Suprapubic skin (tissue), 4 donors: ENCODE data around the gene PRKG2. TPM values are rescaled to one million over a fixed set of nuclear protein-coding genes. Genes with fewer than 3 reads are reported as not detected.

Source experiments
- DNase-seq, 2 donors: peaks; one replicate each; pipeline ENCODE4 v3.0.0-alpha.2; 2019; ENCODE audit warnings: low spot score in 2 of 2
- H3K27ac ChIP-seq: fragments of 200-600 bp; sonication (generic); one replicate; pipeline ENCODE4 v1.5.1; 2019
- H3K27me3 ChIP-seq: fragments of 200-600 bp; sonication (generic); one replicate; pipeline ENCODE4 v1.5.1; 2019
- H3K36me3 ChIP-seq: fragments of 200-600 bp; sonication (generic); one replicate; pipeline ENCODE4 v1.5.1; 2019
- H3K4me1 ChIP-seq: fragments of 200-600 bp; sonication (generic); one replicate; pipeline ENCODE4 v1.5.1; 2019
- H3K4me3 ChIP-seq: fragments of 200-600 bp; sonication (generic); one replicate; pipeline ENCODE4 v1.5.1; 2019; ENCODE audit warnings: mild to moderate bottlenecking
- H3K9me3 ChIP-seq: fragments of 200-600 bp; sonication (generic); one replicate; pipeline ENCODE4 v1.5.1; 2019
- CTCF ChIP-seq, 2 donors: fragments of 200-600 bp in 1 of 2; fragments of 450-650 bp in 1 of 2; sonication (generic) in 1 of 2; IDR thresholded peaks; one replicate each; pipeline ENCODE4 v1.5.1; 2016 to 2019; ENCODE audit warnings: antibody characterized with exemption in 2 of 2, mild to moderate bottlenecking in 1 of 2, moderate library complexity in 1 of 2
- EP300 ChIP-seq: sonication (generic); formaldehyde crosslinking; IDR thresholded peaks from one replicate; pipeline ENCODE4 v1.6.1; 2017; ENCODE audit warnings: antibody characterized with exemption
- POLR2A ChIP-seq, 2 donors: fragments of 450-650 bp; IDR thresholded peaks; one replicate each; pipeline ENCODE4 v1.6.1; 2017; ENCODE audit warnings: antibody characterized with exemption in 2 of 2, mild to moderate bottlenecking in 2 of 2, moderate library complexity in 2 of 2
- POLR2AphosphoS5 ChIP-seq, 3 donors: sonication (generic); formaldehyde crosslinking; IDR thresholded peaks; one replicate each; pipeline ENCODE4 v1.6.1; 2017; ENCODE audit warnings: antibody characterized with exemption in 3 of 3
- WGBS: methylation state at CpG from one replicate; pipeline ENCODE4 v1.1.5; 2018; 5-methylcytosine and 5-hydroxymethylcytosine counted together
- total RNA-seq, 4 donors: library from RNA; depleted of rRNA; stranded (reverse); fragments of >200 nt; gene quantifications; one replicate each; pipeline ENCODE4 v1.1.0, GENCODE V29; 2016

PRKG2 gene
- total RNA-seq, 4 donors from 2014 or later = 0.79 to 2.5 (median 1.7) TPM

GRCh38 chr4:81116566-81116965 is 98.5 kb downstream of the PRKG2 start:
- Histone ChIP-seq H3K9me3 (no peaks in the 10 kb centered on the region), H3K4me1 (no peaks in the 10 kb centered on the region), H3K27ac (no peak overlapping the region), H3K27me3 (no peaks in the 10 kb centered on the region), H3K36me3 (no peaks in the 10 kb centered on the region), H3K4me3 (no peak overlapping the region)
- 30% methylated on average over 1 of the region's 1 CpG for WGBS
- TF ChIP-seq POLR2AphosphoS5 (IDR thresholded peaks at IDR 0.05) (no peak), POLR2A (IDR thresholded peaks at IDR 0.05) (no peak), EP300 (no peak), CTCF (IDR thresholded peaks at IDR 0.05) (no peak)
- DNase-seq = no peak

GRCh38 chr4:81113024-81113423 is 102.0 kb downstream of the PRKG2 start:
- Histone ChIP-seq H3K4me3 (no peak overlapping the region), H3K9me3 (no peaks in the 10 kb centered on the region), H3K27me3 (no peaks in the 10 kb centered on the region), H3K36me3 (no peaks in the 10 kb centered on the region), H3K4me1 (no peaks in the 10 kb centered on the region), H3K27ac (no peak overlapping the region)
- DNase-seq = no peak
- 93% methylated on average over 5 of the region's 5 CpGs for WGBS
- TF ChIP-seq POLR2AphosphoS5 (IDR thresholded peaks at IDR 0.05) (no peak), POLR2A (IDR thresholded peaks at IDR 0.05) (no peak), CTCF (IDR thresholded peaks at IDR 0.05) (no peak), EP300 (no peak)

- Histone ChIP-seq H3K4me1 (no peaks in the 10 kb centered on the region), H3K27ac (no peak overlapping the region), H3K36me3 (no peaks in the 10 kb centered on the region), H3K9me3 (no peaks in the 10 kb centered on the region), H3K4me3 (no peak overlapping the region), H3K27me3 (no peaks in the 10 kb centered on the region)
- WGBS = 92% methylated on average over 1 of the region's 1 CpG
- no peak for DNase-seq
- TF ChIP-seq CTCF (IDR thresholded peaks at IDR 0.05) = no peak
- no peak for TF ChIP-seq EP300
- TF ChIP-seq POLR2AphosphoS5 (IDR thresholded peaks at IDR 0.05) = no peak
- no peak for TF ChIP-seq POLR2A (IDR thresholded peaks at IDR 0.05)
Observed at GRCh38 chr4:81109356-81109755, 105.7 kb downstream of the PRKG2 start.

GRCh38 chr4:81106150-81106549 is 108.9 kb downstream of the PRKG2 start:
- Histone ChIP-seq H3K4me1 (no peaks in the 10 kb centered on the region), H3K4me3 (no peak overlapping the region), H3K27me3 (no peaks in the 10 kb centered on the region), H3K9me3 (no peaks in the 10 kb centered on the region), H3K36me3 (no peaks in the 10 kb centered on the region), H3K27ac (no peak overlapping the region)
- TF ChIP-seq EP300 (no peak), POLR2AphosphoS5 (IDR thresholded peaks at IDR 0.05) (no peak), CTCF (IDR thresholded peaks at IDR 0.05) (no peak)
- no peak for DNase-seq
- 85% methylated on average over 4 of the region's 4 CpGs for WGBS

GRCh38 chr4:81102107-81102506 is 112.9 kb downstream of the PRKG2 start:
- Histone ChIP-seq H3K36me3 (no peaks in the 10 kb centered on the region), H3K27me3 (no peaks in the 10 kb centered on the region), H3K9me3 (no peaks in the 10 kb centered on the region), H3K27ac (no peak overlapping the region), H3K4me1 (no peaks in the 10 kb centered on the region), H3K4me3 (no peak overlapping the region)
- no peak for DNase-seq
- TF ChIP-seq CTCF (IDR thresholded peaks at IDR 0.05) = no peak
- no peak for TF ChIP-seq POLR2A (IDR thresholded peaks at IDR 0.05)
- no peak for TF ChIP-seq POLR2AphosphoS5 (IDR thresholded peaks at IDR 0.05)
- TF ChIP-seq EP300 = no peak
